Cortex of kidney (tissue), 1 donor: Measurements from ENCODE around the gene AGAP1.
"Not testable (repeated sequence)": the region's sequence is repeated elsewhere in the genome, so short reads cannot be mapped to it uniquely, and the experiment has no call there.

Experiments
- DNase-seq: peaks from one replicate; lab custom pipeline; 2025; lab: John Stamatoyannopoulos, UW

The AGAP1 gene

GRCh38 chr2:235737840-235738239, 244.0 kb downstream of the AGAP1 start:
- DNase-seq, result no peak

GRCh38 chr2:235739704-235740415, 246.0 kb downstream of the AGAP1 start:
- DNase-seq, result no peak

- no peak for DNase-seq
These were observed 247.0 kb downstream of the AGAP1 start for GRCh38 chr2:235740821-235741220.

- DNase-seq, result no peak
These were observed 250.3 kb downstream of the AGAP1 start for GRCh38 chr2:235744161-235744560.

- no peak for DNase-seq
These were observed 251.8 kb downstream of the AGAP1 start for GRCh38 chr2:235745597-235745996.

GRCh38 chr2:235746257-235746934, 252.6 kb downstream of the AGAP1 start:
- DNase-seq, result no peak

- no peak for DNase-seq
These were observed 253.3 kb downstream of the AGAP1 start for GRCh38 chr2:235747001-235747785.

- DNase-seq, result no peak
These were observed 253.9 kb downstream of the AGAP1 start for GRCh38 chr2:235747786-235748091.

GRCh38 chr2:235749121-235749770, 255.4 kb downstream of the AGAP1 start:
- no peak for DNase-seq

- no peak for DNase-seq
These were observed 255.9 kb downstream of the AGAP1 start for GRCh38 chr2:235749771-235750160.

GRCh38 chr2:235752846-235753245, 259.0 kb downstream of the AGAP1 start:
- no peak for DNase-seq

GRCh38 chr2:235754357-235755207, 260.7 kb downstream of the AGAP1 start:
- DNase-seq, result no peak

- no peak for DNase-seq
These were observed 262.6 kb downstream of the AGAP1 start for GRCh38 chr2:235756491-235756890.

GRCh38 chr2:235757212-235757611, 263.4 kb downstream of the AGAP1 start:
- no peak for DNase-seq

- DNase-seq, result no peak
These were observed 263.8 kb downstream of the AGAP1 start for GRCh38 chr2:235757640-235758039.

- no peak for DNase-seq
These were observed 269.2 kb downstream of the AGAP1 start for GRCh38 chr2:235762832-235763598.

GRCh38 chr2:235763816-235764215, 270.0 kb downstream of the AGAP1 start:
- DNase-seq, result no peak

- not testable (repeated sequence) for DNase-seq
These were observed 270.6 kb downstream of the AGAP1 start for GRCh38 chr2:235764478-235764877.

GRCh38 chr2:235765181-235765820, 271.5 kb downstream of the AGAP1 start:
- DNase-seq, result no peak

GRCh38 chr2:235766278-235766677, 272.4 kb downstream of the AGAP1 start:
- no peak for DNase-seq
